ENCODE measurements around the gene CLIP2.
"Not testable (repeated sequence)": the region's sequence is repeated elsewhere in the genome, so short reads cannot be mapped to it uniquely, and the experiment has no call there.

The CLIP2 gene

GRCh38 chr7:74300926-74301325 lies 11.7 kb downstream of the CLIP2 start:
- no peak for DNase-seq

GRCh38 chr7:74302745-74303221 lies 13.6 kb downstream of the CLIP2 start:
- DNase-seq = no peak

- no peak for DNase-seq
These were observed 15.3 kb downstream of the CLIP2 start for GRCh38 chr7:74304550-74304949.

- no peak for DNase-seq
These were observed 17.0 kb downstream of the CLIP2 start for GRCh38 chr7:74306004-74306729.

DNA sequence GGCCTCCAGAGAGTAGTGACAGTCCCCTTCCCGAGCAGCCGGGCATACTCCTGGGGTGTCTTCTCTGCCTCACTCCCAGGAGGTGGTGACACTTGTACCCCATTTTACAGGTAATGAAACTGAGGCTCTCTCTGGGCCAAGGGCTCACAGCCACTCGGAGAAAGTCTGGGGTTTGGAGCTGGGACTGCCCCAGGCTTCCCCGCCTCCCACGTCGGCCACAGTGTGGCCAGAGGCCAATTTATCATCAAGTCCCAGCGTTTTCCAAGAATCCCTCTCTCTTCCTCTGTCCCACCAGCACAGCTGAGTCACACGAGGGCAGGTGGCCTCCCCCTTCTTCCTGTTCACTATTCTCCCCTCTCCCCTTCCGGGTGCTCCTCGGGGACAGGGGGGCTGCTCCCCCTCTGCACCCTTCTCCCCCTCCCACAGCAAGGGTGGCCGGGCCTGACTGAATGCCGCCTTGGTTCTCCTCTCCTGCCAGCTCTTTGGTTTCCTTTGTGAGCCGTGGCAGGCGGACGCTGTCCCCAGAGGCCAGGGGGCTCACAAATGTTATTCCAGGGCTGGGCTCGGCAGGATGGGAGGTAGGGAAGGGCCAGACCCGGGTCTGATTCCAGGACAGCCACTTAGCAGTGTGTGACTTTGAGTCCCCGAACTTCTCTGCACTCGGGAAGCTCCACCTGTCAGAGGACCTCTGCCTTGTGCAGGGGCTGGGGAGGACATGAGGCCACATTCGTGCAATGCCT lies 17.7 kb downstream of the CLIP2 start:
- no peak for DNase-seq

GRCh38 chr7:74307738-74308505 lies 18.7 kb downstream of the CLIP2 start:
- no peak for DNase-seq

- DNase-seq = no peak
These were observed 20.0 kb downstream of the CLIP2 start for GRCh38 chr7:74309181-74309580.

DNA sequence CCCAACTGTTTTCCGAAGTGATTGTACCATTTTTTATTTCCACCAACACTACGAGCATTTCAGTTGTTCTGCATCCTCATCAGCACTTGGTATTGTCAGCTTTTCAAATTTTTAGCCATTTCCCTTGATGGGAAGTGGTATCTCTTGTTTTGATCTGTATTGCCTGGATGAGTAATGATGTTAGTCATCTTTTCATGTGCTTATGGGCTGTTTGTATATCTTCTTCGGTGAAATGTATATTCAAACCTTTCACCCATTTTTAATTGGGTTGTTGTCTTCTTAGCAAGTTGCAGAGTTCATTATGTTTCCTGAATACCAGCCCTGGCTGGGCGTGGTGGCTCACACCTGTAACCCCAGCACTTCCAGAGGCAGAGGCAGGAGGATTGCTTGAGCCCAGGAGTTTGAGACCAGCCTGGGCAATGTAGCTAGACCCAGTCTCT lies 22.1 kb downstream of the CLIP2 start:
- DNase-seq = no peak

DNA sequence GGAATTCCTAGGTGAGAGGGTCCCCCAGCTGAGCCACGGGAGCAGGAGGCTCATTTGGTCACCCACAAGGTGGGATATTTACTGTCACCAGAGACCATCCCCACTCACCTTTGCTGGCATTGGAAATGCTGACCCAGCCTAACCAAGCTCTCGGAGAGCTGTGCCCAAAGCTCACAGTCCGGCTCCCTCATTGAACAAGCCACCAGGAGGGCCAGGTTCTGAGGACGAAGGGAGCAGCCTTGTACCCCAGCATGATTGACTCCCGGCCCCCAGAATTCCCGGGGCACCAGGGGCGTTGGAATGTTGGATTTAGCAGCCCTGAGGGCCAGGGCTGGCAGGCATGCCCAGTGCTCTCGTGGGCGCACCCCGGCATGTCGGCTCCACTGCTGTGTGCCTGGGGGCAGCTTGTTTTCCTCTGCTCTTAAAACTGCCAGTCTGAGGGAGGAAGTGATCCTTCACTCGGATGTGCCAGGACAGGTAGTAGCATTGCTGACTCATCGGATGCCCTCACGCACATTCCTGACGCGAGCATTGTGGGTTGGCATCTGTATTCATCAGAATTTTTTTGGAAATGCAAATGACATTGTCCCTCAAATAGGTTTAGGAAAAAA lies 23.3 kb downstream of the CLIP2 start:
- no peak for DNase-seq

- not testable (repeated sequence) for DNase-seq
These were observed 26.7 kb downstream of the CLIP2 start for GRCh38 chr7:74315891-74316290.

DNA sequence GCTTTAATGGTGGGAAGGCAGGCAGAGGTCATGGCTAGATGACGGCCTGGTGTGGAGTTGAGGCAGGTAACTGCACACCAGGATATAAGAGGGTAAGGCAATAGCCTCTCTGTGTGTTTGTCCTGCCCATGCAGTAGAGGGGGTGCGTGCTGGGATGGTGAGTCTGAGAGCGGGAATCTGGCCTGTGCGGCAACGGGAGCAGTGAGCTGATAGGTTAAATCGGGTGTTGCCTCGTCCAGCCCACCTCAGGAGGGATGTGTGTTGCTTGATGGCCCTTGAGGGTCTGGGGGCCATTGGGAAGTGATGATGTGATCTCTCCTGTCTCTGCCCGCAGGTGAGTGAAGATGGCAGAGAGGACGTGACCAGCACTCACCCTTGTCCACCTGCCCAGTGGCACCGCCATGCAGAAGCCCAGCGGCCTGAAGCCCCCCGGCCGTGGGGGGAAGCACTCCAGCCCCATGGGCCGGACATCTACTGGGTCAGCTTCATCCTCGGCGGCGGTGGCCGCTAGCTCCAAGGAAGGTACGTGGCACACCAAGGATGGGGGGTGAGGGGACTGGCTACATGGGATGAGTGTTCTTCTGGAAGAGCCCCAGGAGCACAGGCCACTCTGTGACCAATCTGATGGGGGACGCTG lies 28.1 kb downstream of the CLIP2 start:
- no peak for DNase-seq

DNA sequence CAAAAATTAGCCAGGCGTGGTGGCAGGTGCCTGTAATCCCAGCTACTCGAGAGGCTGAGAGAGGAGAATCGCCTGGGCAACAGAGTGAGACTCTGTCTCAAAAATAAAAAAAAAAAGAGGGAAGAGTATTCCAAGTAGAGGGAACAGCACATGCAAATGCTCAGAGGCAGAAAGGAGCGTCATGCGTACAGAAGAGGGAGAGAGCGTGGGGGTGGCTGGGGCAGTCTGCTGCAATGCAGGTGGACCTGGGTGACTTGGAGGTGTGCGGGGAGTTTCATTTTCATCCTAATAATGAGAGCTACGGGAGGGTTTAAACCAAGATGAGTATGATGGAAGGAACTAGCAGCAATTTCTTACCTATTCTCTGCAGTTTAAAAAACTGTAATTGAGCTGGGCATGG lies 28.8 kb downstream of the CLIP2 start:
- DNase-seq = no peak

DNA sequence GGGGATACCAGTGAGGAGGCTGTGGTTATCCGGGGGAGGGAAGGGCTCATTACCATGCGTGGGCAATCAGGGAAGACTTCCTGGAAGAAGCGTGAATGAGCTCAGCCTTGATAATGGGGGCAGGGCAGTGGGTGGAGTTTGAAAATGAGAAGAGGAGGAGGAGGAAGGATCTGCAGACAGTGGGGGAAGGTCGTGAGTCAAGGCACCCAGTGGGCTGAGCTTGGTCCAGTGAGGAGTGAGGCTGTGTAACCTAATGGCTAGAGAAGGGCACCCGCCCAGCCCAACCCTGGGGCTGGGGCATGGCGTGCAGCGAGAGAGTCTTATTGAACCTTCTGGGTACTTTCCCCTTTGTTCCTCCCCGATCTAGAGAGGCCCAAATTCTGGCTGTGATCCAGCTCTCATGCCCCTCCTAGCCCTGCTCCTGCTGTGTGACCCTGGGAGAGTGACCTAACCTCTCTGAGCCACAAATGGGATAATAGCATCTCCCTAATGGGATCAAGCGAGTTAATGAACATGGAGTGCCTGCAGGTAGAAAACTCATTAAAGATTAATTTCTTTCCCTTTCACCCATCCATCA lies 31.5 kb downstream of the CLIP2 start:
- DNase-seq = no peak

DNA sequence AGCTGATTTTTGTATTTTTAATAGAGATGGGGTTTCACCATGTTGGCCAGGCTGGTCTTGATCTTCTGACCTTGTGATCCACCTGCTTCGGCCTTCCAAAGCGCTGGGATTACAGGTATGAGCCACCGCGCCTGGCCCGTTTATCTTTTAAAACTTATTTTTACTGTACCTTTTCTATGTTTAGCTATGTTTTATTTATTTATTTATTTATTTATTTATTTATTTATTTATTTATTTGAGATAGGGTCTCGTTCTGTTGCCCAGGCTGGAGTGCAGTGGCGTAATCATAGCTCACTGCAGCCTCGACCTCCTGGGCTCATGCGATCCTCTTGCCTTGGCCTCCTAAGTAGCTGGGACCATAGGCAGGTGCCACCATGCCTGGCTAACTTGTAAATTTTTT lies 33.7 kb downstream of the CLIP2 start:
- DNase-seq = not testable (repeated sequence)

- DNase-seq = no peak
These were observed 35.5 kb downstream of the CLIP2 start for GRCh38 chr7:74324531-74325209.

GRCh38 chr7:74325210-74325565 lies 36.0 kb downstream of the CLIP2 start:
- DNase-seq = no peak

- no peak for DNase-seq
These were observed 40.0 kb downstream of the CLIP2 start for GRCh38 chr7:74329225-74329624.

DNA sequence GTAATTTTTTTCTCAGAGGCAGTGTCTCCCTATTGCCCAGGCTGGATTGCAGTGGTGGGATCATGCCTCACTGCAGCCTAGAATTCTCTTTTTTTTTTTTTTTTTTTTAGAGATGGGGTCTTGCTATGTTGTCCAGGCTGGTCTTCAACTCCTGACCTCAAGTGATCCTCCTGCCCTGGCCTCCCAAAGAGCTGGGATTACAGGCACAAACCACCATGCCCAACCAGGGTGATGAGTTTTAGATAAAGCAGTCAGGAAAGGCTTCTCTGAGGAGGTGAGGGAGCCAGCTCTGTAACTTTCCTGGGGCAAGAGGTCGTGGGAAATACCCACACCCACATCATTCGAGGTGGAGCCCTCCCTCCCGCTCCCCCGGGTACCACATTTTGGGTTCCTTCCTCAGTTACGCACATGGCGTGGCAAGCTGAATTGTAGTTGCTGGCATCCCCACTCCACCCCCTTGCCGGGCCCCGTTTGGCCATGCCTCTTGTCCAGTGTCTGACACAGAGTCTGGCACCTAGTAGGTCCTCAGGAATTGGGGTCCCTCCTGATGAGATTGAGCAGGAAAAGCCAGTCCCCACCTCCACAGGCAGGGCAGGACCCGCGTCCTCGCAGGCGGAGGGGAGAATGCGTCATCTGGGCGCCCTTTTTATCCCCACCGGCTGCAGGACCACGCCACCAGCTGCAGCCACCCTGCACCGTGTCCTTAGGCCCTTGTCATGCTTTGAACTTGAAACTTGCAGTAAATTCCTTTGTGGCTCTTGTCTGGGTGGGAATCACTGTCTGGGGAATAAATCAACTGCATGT lies 43.4 kb downstream of the CLIP2 start:
- DNase-seq = no peak

- no peak for DNase-seq
These were observed 44.8 kb downstream of the CLIP2 start for GRCh38 chr7:74334030-74334429.

- DNase-seq = no peak
These were observed 48.7 kb downstream of the CLIP2 start for GRCh38 chr7:74337926-74338325.
